Measurements from ENCODE around the gene VPS9D1. TPM values are rescaled to one million over a fixed set of nuclear protein-coding genes. Genes with fewer than 3 reads are reported as not detected.

The VPS9D1 gene
- total RNA-seq, 4 donors from 2014 or later: 1.5 to 10.5 (median 3.6) TPM

GRCh38 chr16:89669755-89670154 is 50.9 kb downstream of the VPS9D1 start:
- TF ChIP-seq, protein P1, sequence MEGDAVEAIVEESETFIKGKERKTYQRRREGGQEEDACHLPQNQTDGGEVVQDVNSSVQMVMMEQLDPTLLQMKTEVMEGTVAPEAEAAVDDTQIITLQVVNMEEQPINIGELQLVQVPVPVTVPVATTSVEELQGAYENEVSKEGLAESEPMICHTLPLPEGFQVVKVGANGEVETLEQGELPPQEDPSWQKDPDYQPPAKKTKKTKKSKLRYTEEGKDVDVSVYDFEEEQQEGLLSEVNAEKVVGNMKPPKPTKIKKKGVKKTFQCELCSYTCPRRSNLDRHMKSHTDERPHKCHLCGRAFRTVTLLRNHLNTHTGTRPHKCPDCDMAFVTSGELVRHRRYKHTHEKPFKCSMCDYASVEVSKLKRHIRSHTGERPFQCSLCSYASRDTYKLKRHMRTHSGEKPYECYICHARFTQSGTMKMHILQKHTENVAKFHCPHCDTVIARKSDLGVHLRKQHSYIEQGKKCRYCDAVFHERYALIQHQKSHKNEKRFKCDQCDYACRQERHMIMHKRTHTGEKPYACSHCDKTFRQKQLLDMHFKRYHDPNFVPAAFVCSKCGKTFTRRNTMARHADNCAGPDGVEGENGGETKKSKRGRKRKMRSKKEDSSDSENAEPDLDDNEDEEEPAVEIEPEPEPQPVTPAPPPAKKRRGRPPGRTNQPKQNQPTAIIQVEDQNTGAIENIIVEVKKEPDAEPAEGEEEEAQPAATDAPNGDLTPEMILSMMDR (IDR thresholded peaks at IDR 0.05; ENCODE audit: low read depth): no peak

GRCh38 chr16:89668790-89669158 is 51.9 kb downstream of the VPS9D1 start:
- TF ChIP-seq, protein P1 (IDR thresholded peaks at IDR 0.05; ENCODE audit: low read depth): no peak

- TF ChIP-seq, protein P1 (IDR thresholded peaks at IDR 0.05; ENCODE audit: low read depth): no peak
Measured at GRCh38 chr16:89667633-89668032, 53.1 kb downstream of the VPS9D1 start.

- TF ChIP-seq, protein P1 (IDR thresholded peaks at IDR 0.05; ENCODE audit: low read depth): no peak
Measured at GRCh38 chr16:89661215-89661614, 59.5 kb downstream of the VPS9D1 start.

- TF ChIP-seq, protein P1 (IDR thresholded peaks at IDR 0.05; ENCODE audit: low read depth): no peak
Measured at GRCh38 chr16:89660146-89660545, 60.6 kb downstream of the VPS9D1 start.

GRCh38 chr16:89658221-89658879 is 62.3 kb downstream of the VPS9D1 start:
- TF ChIP-seq, protein P1 (IDR thresholded peaks at IDR 0.05; ENCODE audit: low read depth): no peak

GRCh38 chr16:89657442-89658220 is 63.1 kb downstream of the VPS9D1 start, which contains the start of the genes CHMP1A and SPATA33:
Gene CHMP1A, minus strand, starts transcription at chr16:89657708. Its CDS starts 120 bp downstream, at chr16:89657588.
Gene SPATA33, plus strand, starts transcription at chr16:89657836. Its CDS starts 76 bp downstream, at chr16:89657912.
- TF ChIP-seq, protein P1 (IDR thresholded peaks at IDR 0.05; ENCODE audit: low read depth): no peak
